ENCODE data around the gene RPLP1. TPM values are rescaled to one million over a fixed set of nuclear protein-coding genes. Genes with fewer than 3 reads are reported as not detected.
A peak's percentile ranks its signal among the peaks of the same experiment; 100 is the strongest.

The RPLP1 gene
- total and polyA plus RNA-seq, 4 donors: 45.2 to 765 (median 319) TPM

DNA sequence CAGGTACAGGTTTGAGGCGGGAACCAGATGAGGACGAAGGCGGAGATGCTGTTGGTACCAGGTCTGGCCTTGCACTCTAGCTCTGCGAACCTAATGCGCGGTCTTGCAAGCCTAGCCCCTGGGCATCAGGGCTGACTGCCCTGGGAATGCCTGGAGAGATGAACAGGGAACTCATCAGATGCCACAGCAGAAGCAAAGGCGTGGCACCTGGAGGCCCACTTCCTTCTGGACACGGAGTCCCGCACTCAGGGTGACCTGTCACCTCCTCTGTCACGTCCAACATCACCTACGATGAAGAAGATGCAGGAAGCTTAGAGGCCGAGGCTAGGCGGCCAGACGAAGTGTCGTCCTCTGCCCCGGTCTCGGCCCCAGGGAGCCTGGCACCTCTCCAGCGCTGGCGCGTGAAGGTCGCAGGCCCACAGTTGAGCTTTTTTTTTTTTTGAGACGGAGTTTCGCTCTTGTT lies 9.4 kb downstream of the RPLP1 start:
- 49% methylated on average over 23 of the region's 23 CpGs for WGBS
- peak overlapping the region; percentile 31 to 89 for H3K27ac ChIP-seq (ENCODE audit: low read depth in 1 of 2, low read length in 2 of 2)
- no peak for DNase-seq (ENCODE audit: low spot score)
- H3K4me1 ChIP-seq (ENCODE audit: control insufficient read depth in 4 of 4, insufficient read depth in 4 of 4, low read length in 3 of 4): peaks cover 0 to 18% (median 6%) of the 10 kb centered on the region in 4 donors
- H3K27me3 ChIP-seq (ENCODE audit: control insufficient read depth in 4 of 4, insufficient read depth in 4 of 4, low read length in 3 of 4): no peaks in the 10 kb centered on the region
- H3K9me3 ChIP-seq (ENCODE audit: control insufficient read depth in 4 of 4, low read length in 3 of 4): no peaks in the 10 kb centered on the region
- peak overlapping the region; percentile 51 to 57 (median 55) for H3K4me3 ChIP-seq (ENCODE audit: low read depth in 1 of 3, low read length in 3 of 3)
- no peaks in the 10 kb centered on the region for H3K36me3 ChIP-seq (ENCODE audit: control insufficient read depth in 4 of 4, insufficient read depth in 3 of 4, low read depth in 1 of 4, low read length in 3 of 4)
- peak overlapping the region; percentile 36 to 39 for H3K9ac ChIP-seq (ENCODE audit: low read depth in 1 of 2, low read length in 2 of 2)
- TF ChIP-seq YY1 (IDR thresholded peaks at IDR 0.05) (no peak), FOXA1 (IDR thresholded peaks at IDR 0.05) (no peak), JUND (IDR thresholded peaks at IDR 0.05) (no peak), GABPA (IDR thresholded peaks at IDR 0.05 in 1 of 2, conservative IDR thresholded peaks at IDR 0.05 in 1 of 2) (no peak), SP1 (IDR thresholded peaks at IDR 0.05) (no peak), FOXA2 (IDR thresholded peaks at IDR 0.05) (no peak), TAF1 (conservative IDR thresholded peaks at IDR 0.05) (no peak), HNF4G (IDR thresholded peaks at IDR 0.05) (no peak), EGR1 (IDR thresholded peaks at IDR 0.05; ENCODE audit: low read depth in 2 of 2) (no peak)

DNA sequence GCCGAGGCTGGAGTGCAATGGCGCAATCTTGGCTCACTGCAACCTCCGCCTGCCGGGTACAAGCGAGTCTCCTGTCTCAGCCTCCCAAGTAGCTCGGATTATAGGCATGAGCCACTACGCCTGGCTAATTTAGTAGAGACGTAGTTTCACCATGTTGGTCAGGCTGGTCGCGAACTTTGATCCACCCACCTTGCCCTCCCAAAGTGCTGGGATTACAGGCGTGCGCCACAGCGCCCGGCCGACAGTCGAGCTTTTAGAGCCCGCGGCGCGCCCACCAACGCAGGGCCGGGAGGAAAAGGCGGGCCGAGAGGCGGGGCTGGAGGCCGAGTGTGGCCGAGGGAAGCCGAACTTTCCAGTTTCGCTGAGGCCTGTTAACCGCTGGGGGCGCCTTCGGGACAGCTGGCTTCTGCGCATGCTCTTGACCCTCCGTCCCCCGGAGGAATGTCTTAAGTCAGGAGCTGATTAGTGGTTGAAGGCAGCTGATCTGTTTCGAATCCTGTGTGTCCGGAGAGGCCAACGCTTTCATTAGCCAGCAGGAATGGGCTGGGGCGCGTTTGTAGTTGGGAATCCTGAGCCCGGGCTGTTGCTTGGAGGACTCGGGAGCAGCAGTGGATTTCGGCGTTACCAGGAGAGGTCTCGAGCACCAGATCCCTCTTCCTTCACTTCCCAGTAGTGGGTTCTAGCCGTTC lies 10.0 kb downstream of the RPLP1 start:
- no peaks in the 10 kb centered on the region for H3K9me3 ChIP-seq (ENCODE audit: control insufficient read depth in 4 of 4, low read length in 3 of 4)
- H3K36me3 ChIP-seq (ENCODE audit: control insufficient read depth in 4 of 4, insufficient read depth in 3 of 4, low read depth in 1 of 4, low read length in 3 of 4): no peaks in the 10 kb centered on the region
- WGBS: 2% methylated on average over 46 of the region's 46 CpGs
- no peaks in the 10 kb centered on the region for H3K27me3 ChIP-seq (ENCODE audit: control insufficient read depth in 4 of 4, insufficient read depth in 4 of 4, low read length in 3 of 4)
- peak; percentile 94 for DNase-seq (ENCODE audit: low spot score)
- H3K4me3 ChIP-seq (ENCODE audit: low read depth in 1 of 3, low read length in 3 of 3): peak overlapping the region; percentile 51 to 71 (median 57)
- TF ChIP-seq YY1 (IDR thresholded peaks at IDR 0.05): peak; percentile 79
- TF ChIP-seq, protein P1, sequence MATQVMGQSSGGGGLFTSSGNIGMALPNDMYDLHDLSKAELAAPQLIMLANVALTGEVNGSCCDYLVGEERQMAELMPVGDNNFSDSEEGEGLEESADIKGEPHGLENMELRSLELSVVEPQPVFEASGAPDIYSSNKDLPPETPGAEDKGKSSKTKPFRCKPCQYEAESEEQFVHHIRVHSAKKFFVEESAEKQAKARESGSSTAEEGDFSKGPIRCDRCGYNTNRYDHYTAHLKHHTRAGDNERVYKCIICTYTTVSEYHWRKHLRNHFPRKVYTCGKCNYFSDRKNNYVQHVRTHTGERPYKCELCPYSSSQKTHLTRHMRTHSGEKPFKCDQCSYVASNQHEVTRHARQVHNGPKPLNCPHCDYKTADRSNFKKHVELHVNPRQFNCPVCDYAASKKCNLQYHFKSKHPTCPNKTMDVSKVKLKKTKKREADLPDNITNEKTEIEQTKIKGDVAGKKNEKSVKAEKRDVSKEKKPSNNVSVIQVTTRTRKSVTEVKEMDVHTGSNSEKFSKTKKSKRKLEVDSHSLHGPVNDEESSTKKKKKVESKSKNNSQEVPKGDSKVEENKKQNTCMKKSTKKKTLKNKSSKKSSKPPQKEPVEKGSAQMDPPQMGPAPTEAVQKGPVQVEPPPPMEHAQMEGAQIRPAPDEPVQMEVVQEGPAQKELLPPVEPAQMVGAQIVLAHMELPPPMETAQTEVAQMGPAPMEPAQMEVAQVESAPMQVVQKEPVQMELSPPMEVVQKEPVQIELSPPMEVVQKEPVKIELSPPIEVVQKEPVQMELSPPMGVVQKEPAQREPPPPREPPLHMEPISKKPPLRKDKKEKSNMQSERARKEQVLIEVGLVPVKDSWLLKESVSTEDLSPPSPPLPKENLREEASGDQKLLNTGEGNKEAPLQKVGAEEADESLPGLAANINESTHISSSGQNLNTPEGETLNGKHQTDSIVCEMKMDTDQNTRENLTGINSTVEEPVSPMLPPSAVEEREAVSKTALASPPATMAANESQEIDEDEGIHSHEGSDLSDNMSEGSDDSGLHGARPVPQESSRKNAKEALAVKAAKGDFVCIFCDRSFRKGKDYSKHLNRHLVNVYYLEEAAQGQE (IDR thresholded peaks at IDR 0.05): peak; percentile 87
- TF ChIP-seq FOXA1 (IDR thresholded peaks at IDR 0.05): no peak
- TF ChIP-seq, protein P2, sequence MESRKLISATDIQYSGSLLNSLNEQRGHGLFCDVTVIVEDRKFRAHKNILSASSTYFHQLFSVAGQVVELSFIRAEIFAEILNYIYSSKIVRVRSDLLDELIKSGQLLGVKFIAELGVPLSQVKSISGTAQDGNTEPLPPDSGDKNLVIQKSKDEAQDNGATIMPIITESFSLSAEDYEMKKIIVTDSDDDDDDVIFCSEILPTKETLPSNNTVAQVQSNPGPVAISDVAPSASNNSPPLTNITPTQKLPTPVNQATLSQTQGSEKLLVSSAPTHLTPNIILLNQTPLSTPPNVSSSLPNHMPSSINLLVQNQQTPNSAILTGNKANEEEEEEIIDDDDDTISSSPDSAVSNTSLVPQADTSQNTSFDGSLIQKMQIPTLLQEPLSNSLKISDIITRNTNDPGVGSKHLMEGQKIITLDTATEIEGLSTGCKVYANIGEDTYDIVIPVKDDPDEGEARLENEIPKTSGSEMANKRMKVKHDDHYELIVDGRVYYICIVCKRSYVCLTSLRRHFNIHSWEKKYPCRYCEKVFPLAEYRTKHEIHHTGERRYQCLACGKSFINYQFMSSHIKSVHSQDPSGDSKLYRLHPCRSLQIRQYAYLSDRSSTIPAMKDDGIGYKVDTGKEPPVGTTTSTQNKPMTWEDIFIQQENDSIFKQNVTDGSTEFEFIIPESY (IDR thresholded peaks at IDR 0.05): peak; percentile 36
- TF ChIP-seq NR2F2 (IDR thresholded peaks at IDR 0.05): no peak
- TF ChIP-seq HNF4A (conservative IDR thresholded peaks at IDR 0.05): peak; percentile 16 to 21
- TF ChIP-seq, protein P3, sequence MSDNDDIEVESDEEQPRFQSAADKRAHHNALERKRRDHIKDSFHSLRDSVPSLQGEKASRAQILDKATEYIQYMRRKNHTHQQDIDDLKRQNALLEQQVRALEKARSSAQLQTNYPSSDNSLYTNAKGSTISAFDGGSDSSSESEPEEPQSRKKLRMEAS (IDR thresholded peaks at IDR 0.05): no peak
- TF ChIP-seq, protein P4, sequence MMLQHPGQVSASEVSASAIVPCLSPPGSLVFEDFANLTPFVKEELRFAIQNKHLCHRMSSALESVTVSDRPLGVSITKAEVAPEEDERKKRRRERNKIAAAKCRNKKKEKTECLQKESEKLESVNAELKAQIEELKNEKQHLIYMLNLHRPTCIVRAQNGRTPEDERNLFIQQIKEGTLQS (IDR thresholded peaks at IDR 0.05): no peak
- TF ChIP-seq FOXA2 (IDR thresholded peaks at IDR 0.05): peak; percentile 5
- peak in 1 of 2 donors; percentile 34 for TF ChIP-seq GABPA (IDR thresholded peaks at IDR 0.05 in 1 of 2, conservative IDR thresholded peaks at IDR 0.05 in 1 of 2)
- TF ChIP-seq TAF1 (conservative IDR thresholded peaks at IDR 0.05): peak; percentile 88
- no peak for TF ChIP-seq EGR1 (IDR thresholded peaks at IDR 0.05; ENCODE audit: low read depth in 2 of 2)
- TF ChIP-seq HNF4G (IDR thresholded peaks at IDR 0.05): peak; percentile 5
- peak; percentile 31 to 38 for TF ChIP-seq RAD21 (IDR thresholded peaks at IDR 0.05)
- peak; percentile 86 to 90 for TF ChIP-seq RXRA (IDR thresholded peaks at IDR 0.05)
- TF ChIP-seq SP1 (IDR thresholded peaks at IDR 0.05): peak; percentile 88
- peak in 1 of 2 donors; percentile 32 for TF ChIP-seq JUND (IDR thresholded peaks at IDR 0.05)
- TF ChIP-seq, protein P5, sequence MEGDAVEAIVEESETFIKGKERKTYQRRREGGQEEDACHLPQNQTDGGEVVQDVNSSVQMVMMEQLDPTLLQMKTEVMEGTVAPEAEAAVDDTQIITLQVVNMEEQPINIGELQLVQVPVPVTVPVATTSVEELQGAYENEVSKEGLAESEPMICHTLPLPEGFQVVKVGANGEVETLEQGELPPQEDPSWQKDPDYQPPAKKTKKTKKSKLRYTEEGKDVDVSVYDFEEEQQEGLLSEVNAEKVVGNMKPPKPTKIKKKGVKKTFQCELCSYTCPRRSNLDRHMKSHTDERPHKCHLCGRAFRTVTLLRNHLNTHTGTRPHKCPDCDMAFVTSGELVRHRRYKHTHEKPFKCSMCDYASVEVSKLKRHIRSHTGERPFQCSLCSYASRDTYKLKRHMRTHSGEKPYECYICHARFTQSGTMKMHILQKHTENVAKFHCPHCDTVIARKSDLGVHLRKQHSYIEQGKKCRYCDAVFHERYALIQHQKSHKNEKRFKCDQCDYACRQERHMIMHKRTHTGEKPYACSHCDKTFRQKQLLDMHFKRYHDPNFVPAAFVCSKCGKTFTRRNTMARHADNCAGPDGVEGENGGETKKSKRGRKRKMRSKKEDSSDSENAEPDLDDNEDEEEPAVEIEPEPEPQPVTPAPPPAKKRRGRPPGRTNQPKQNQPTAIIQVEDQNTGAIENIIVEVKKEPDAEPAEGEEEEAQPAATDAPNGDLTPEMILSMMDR (IDR thresholded peaks at IDR 0.05; ENCODE audit: low read depth, low read length, missing input control): peak; percentile 91
- peak overlapping the region; percentile 88 to 94 for H3K9ac ChIP-seq (ENCODE audit: low read depth in 1 of 2, low read length in 2 of 2)
- peak overlapping the region; percentile 87 to 89 for H3K27ac ChIP-seq (ENCODE audit: low read depth in 1 of 2, low read length in 2 of 2)
- peaks cover 0 to 18% (median 6%) of the 10 kb centered on the region in 4 donors for H3K4me1 ChIP-seq (ENCODE audit: control insufficient read depth in 4 of 4, insufficient read depth in 4 of 4, low read length in 3 of 4)
